ENCODE measurements around the gene RNF152.

Gene RNF152

GRCh38 chr18:61822879-61823278 lies 69.9 kb downstream of the RNF152 start:
- Mint-ChIP-seq H3K9me3 (no peaks in the 10 kb centered on the region), H3K27me3 (ENCODE audit: low read depth) (no peaks in the 10 kb centered on the region), H3K27ac (no peak overlapping the region), H3K4me1 (no peaks in the 10 kb centered on the region), H3K36me3 (ENCODE audit: low read depth) (peaks cover 5% of the 10 kb centered on the region), H3K4me3 (no peak overlapping the region)
- TF ChIP-seq, protein P1, sequence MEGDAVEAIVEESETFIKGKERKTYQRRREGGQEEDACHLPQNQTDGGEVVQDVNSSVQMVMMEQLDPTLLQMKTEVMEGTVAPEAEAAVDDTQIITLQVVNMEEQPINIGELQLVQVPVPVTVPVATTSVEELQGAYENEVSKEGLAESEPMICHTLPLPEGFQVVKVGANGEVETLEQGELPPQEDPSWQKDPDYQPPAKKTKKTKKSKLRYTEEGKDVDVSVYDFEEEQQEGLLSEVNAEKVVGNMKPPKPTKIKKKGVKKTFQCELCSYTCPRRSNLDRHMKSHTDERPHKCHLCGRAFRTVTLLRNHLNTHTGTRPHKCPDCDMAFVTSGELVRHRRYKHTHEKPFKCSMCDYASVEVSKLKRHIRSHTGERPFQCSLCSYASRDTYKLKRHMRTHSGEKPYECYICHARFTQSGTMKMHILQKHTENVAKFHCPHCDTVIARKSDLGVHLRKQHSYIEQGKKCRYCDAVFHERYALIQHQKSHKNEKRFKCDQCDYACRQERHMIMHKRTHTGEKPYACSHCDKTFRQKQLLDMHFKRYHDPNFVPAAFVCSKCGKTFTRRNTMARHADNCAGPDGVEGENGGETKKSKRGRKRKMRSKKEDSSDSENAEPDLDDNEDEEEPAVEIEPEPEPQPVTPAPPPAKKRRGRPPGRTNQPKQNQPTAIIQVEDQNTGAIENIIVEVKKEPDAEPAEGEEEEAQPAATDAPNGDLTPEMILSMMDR (IDR thresholded peaks at IDR 0.05; ENCODE audit: unreplicated experiment in 3 of 3) = no peak

- Mint-ChIP-seq H3K9me3 (no peaks in the 10 kb centered on the region), H3K36me3 (ENCODE audit: low read depth) (peaks cover 8% of the 10 kb centered on the region), H3K4me1 (no peaks in the 10 kb centered on the region), H3K27ac (no peak overlapping the region), H3K27me3 (ENCODE audit: low read depth) (no peaks in the 10 kb centered on the region), H3K4me3 (no peak overlapping the region)
- TF ChIP-seq, protein P1 (IDR thresholded peaks at IDR 0.05; ENCODE audit: unreplicated experiment in 3 of 3) = no peak
Observed at GRCh38 chr18:61821748-61822147, 71.1 kb downstream of the RNF152 start.

GRCh38 chr18:61820882-61821281 lies 71.9 kb downstream of the RNF152 start:
- no peak overlapping the region for H3K27ac Mint-ChIP-seq
- no peaks in the 10 kb centered on the region for H3K27me3 Mint-ChIP-seq (ENCODE audit: low read depth)
- H3K36me3 Mint-ChIP-seq (ENCODE audit: low read depth) = peaks cover 9% of the 10 kb centered on the region
- H3K9me3 Mint-ChIP-seq = no peaks in the 10 kb centered on the region
- TF ChIP-seq, protein P1 (IDR thresholded peaks at IDR 0.05; ENCODE audit: unreplicated experiment in 3 of 3) = no peak
- H3K4me3 Mint-ChIP-seq = no peak overlapping the region
- H3K4me1 Mint-ChIP-seq = no peaks in the 10 kb centered on the region

DNA sequence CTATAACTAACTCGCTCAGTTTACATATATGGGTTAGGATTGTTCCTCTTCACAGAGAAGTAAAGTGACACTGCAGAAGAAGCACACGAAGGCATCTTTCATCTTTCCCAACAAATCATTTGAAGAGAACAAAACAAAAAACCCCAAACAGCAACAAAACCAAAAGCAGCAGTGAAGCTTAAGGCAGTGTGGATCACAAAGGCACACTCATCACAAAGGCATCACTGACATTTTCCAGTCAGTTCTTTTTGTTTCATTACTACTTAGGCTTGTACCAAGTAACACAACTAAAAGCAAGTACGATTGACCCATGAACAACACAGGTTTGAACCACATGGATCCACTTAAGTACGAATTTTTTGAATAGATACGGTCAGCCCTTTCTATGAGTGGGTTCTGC lies 75.7 kb downstream of the RNF152 start:
- no peaks in the 10 kb centered on the region for H3K9me3 Mint-ChIP-seq
- no peaks in the 10 kb centered on the region for H3K4me1 Mint-ChIP-seq
- no peak overlapping the region for H3K27ac Mint-ChIP-seq
- TF ChIP-seq, protein P1 (IDR thresholded peaks at IDR 0.05; ENCODE audit: unreplicated experiment in 3 of 3) = no peak
- H3K27me3 Mint-ChIP-seq (ENCODE audit: low read depth) = no peaks in the 10 kb centered on the region
- H3K36me3 Mint-ChIP-seq (ENCODE audit: low read depth) = peaks cover 31% of the 10 kb centered on the region
- no peak overlapping the region for H3K4me3 Mint-ChIP-seq

GRCh38 chr18:61815885-61816470 lies 76.8 kb downstream of the RNF152 start:
- Mint-ChIP-seq H3K36me3 (ENCODE audit: low read depth) (peaks cover 31% of the 10 kb centered on the region), H3K4me1 (no peaks in the 10 kb centered on the region)

DNA sequence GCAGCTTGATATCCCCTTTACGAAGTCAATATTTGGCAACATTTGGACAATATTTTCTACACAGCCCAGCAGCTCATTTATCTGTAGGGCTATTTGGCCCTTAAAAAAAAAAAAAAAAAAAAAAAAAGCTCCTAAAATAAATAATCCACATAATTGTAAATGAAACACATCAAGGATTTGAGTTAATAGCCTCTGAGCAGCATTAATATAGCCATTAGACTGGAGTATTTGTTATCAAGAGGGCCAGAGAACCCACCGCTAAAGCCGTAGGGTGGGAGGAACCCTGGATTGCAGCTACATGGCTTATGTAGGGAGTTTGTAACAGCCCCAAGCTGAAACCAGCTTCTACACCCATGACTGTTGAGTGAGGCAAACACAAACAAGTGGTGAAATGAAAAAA lies 84.5 kb downstream of the RNF152 start:
- H3K27ac Mint-ChIP-seq = no peak overlapping the region
- peaks cover 2% of the 10 kb centered on the region for H3K36me3 Mint-ChIP-seq (ENCODE audit: low read depth)
- H3K9me3 Mint-ChIP-seq = peaks cover 2% of the 10 kb centered on the region
- H3K4me3 Mint-ChIP-seq = no peak overlapping the region
- H3K4me1 Mint-ChIP-seq = no peaks in the 10 kb centered on the region
- no peaks in the 10 kb centered on the region for H3K27me3 Mint-ChIP-seq (ENCODE audit: low read depth)
- TF ChIP-seq, protein P1 (IDR thresholded peaks at IDR 0.05; ENCODE audit: unreplicated experiment in 3 of 3) = no peak

More at GRCh38 chr18:61815885-61816470, 76.8 kb downstream of the RNF152 start:
- TF ChIP-seq, protein P1 (IDR thresholded peaks at IDR 0.05; ENCODE audit: unreplicated experiment in 3 of 3) = no peak
- Mint-ChIP-seq H3K27ac (no peak overlapping the region), H3K4me3 (no peak overlapping the region), H3K9me3 (no peaks in the 10 kb centered on the region), H3K27me3 (ENCODE audit: low read depth) (no peaks in the 10 kb centered on the region)
